Fibroblast of the aortic adventitia (primary cell): ENCODE results near the gene SGCE. TPM values are rescaled to one million over a fixed set of nuclear protein-coding genes. Genes with fewer than 3 reads are reported as not detected.

Experiments
- DNase-seq: peaks from one replicate; pipeline ENCODE4 v3.0.0-alpha.2; 2010; ENCODE audit warnings: low read depth
- H3K4me3 ChIP-seq: 2 replicates; pipeline ENCODE4 v1.5.1; 2011; ENCODE audit warnings: low read depth, mild to moderate bottlenecking, control low read depth, low read length, moderate library complexity
- total RNA-seq: library from RNA; depleted of rRNA; stranded (reverse); fragments of >200 nt; gene quantifications from 2 replicates; pipeline ENCODE4 v1.2.3, GENCODE V29; 2012; ENCODE audit warnings: low replicate concordance
- TF ChIP-seq, protein P1 (sequence below): IDR thresholded peaks from 2 replicates; pipeline ENCODE4 v1.5.1; 2011; ENCODE audit warnings: mild to moderate bottlenecking, low read length, control low read depth, inconsistent platforms; ENCODE audit not compliant: insufficient read depth

Gene SGCE
- total RNA-seq, 1 donor = 100 TPM

GRCh38 chr7:94590526-94591162, 65.3 kb downstream of the SGCE start:
- TF ChIP-seq, protein P1, sequence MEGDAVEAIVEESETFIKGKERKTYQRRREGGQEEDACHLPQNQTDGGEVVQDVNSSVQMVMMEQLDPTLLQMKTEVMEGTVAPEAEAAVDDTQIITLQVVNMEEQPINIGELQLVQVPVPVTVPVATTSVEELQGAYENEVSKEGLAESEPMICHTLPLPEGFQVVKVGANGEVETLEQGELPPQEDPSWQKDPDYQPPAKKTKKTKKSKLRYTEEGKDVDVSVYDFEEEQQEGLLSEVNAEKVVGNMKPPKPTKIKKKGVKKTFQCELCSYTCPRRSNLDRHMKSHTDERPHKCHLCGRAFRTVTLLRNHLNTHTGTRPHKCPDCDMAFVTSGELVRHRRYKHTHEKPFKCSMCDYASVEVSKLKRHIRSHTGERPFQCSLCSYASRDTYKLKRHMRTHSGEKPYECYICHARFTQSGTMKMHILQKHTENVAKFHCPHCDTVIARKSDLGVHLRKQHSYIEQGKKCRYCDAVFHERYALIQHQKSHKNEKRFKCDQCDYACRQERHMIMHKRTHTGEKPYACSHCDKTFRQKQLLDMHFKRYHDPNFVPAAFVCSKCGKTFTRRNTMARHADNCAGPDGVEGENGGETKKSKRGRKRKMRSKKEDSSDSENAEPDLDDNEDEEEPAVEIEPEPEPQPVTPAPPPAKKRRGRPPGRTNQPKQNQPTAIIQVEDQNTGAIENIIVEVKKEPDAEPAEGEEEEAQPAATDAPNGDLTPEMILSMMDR = no peak
- no peak for DNase-seq
- H3K4me3 ChIP-seq = no peak overlapping the region

DNA sequence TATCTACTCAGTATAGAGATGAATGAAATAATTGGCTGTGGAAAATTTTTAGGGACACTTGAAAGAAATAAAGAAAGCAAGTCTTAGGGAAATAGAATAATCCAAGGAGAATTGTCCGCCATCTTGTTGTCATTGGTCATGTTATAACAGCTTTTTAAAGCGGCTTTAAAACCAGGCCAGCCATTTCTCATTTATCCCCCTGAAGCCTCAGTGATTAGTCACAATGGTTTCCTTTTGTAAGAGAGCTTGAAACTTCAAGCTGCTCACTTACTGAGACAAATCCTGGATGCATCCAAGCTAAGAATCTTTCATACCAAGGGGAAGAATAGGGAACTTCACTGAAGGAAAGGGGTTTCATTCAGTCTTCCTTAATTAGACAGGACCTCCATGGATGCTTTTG, 67.9 kb downstream of the SGCE start:
- DNase-seq = no peak
- no peak overlapping the region for H3K4me3 ChIP-seq
- TF ChIP-seq, protein P1 = no peak

DNA sequence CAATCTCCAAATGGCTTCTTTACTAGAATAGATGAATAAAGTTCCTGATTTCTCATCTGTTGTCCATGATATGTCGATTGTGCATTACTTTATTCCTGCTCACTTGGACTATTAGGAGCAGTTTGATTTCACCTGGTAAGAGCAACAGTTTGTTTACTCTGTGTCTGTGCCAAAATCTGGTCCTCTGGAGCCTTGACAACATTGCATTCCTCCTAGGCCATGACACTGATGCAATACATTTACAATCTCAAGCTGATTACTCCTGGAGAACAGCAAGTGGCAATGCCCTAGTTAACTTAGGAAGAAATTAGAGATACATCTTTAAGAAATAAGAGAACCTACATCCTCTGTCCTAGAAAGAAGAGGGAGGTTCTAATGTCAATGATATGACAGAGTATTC, 71.8 kb downstream of the SGCE start:
- peak; percentile 71 for DNase-seq
- H3K4me3 ChIP-seq = no peak overlapping the region

DNA sequence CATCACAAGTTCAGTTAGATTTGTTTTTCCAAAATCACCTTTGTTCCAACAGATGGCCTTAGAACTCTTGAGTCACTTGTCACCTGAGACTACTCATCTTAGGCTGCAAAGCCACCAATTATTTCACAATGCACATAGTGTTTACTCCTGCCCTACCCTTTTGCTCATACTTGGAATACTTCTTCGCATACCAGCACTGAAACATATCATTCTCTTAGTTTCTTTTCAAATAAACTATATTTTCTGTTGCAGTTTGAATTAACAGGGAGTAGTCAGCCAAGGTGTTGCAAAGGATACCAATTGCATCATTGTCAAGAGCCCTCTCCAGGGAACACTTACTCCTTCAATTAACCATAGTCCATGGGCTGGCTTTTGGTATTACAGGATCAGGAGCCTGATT, 75.3 kb downstream of the SGCE start:
- DNase-seq = peak; percentile 14
- TF ChIP-seq, protein P1 = no peak
- no peak overlapping the region for H3K4me3 ChIP-seq

More for the DNA sequence above, 71.8 kb downstream of the SGCE start:
- TF ChIP-seq, protein P1 = no peak

DNA sequence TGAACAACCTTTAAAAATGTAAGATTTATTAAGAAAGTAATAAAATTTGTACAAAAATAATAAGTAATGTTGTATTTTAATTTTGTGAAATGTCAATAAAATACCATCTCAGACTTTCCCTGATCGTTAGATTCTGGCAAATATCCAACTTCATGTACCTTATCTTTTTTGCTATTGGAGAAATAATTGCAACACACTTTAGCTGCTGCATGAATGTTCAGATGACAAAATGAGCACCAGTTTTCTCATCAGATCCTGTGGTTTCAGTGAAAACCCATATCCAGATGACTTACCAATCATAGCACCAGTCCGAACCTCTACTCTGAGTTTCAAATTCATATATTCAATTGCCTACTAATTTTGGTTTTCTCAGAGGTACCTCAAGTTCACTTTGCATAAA, 76.5 kb downstream of the SGCE start:
- no peak overlapping the region for H3K4me3 ChIP-seq
- no peak for DNase-seq
- TF ChIP-seq, protein P1 = no peak

- no peak for DNase-seq
- TF ChIP-seq, protein P1 = no peak
- no peak overlapping the region for H3K4me3 ChIP-seq
Observed at GRCh38 chr7:94578614-94579013, 77.3 kb downstream of the SGCE start.

DNA sequence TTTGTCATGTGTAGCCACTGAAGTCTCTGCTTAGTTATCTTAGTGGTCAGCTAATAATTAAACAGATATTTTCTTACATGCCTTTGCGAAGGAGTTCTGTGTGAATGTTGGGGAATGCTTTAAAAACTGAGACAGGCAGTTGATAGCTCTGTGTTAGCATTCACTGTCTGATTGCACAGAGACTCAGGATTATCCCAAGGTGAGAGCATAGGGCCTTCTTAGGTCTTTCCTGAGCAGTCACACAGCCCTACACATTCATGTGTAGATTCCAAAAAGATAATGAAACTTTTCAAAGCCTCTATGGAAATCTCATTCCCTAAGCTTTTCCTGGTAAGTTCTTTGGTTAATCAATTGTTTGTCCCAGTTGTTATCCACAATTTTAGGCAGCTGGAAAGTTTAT, 78.6 kb downstream of the SGCE start:
- H3K4me3 ChIP-seq = no peak overlapping the region
- TF ChIP-seq, protein P1 = no peak
- DNase-seq = no peak
